Parathyroid adenoma (tissue), 2 donors: Measurements from ENCODE around the gene PRKCA.

Source experiments
- H2AFZ ChIP-seq: fragments of 300-600 bp; sonication (generic); one replicate; pipeline ENCODE4 v1.7.0; 2017; ENCODE audit warnings: antibody characterized with exemption, mild to moderate bottlenecking
- H3K27ac ChIP-seq: fragments of 300-600 bp; sonication (generic); one replicate; pipeline ENCODE4 v1.7.0; 2017
- H3K27me3 ChIP-seq: fragments of 300-600 bp; sonication (generic); one replicate; pipeline ENCODE4 v1.7.0; 2017; ENCODE audit warnings: low read length; ENCODE audit not compliant: control insufficient read depth, insufficient read depth
- H3K36me3 ChIP-seq: fragments of 300-600 bp; sonication (generic); one replicate; pipeline ENCODE4 v1.7.0; 2017; ENCODE audit warnings: low read length; ENCODE audit not compliant: control insufficient read depth, insufficient read depth
- H3K4me1 ChIP-seq: fragments of 300-600 bp; sonication (generic); one replicate; pipeline ENCODE4 v1.7.0; 2017; ENCODE audit warnings: control low read depth
- H3K4me2 ChIP-seq: fragments of 300-600 bp; sonication (generic); one replicate; pipeline ENCODE4 v1.7.0; 2017; ENCODE audit warnings: low read length
- H3K4me3 ChIP-seq: fragments of 300-600 bp; sonication (generic); one replicate; pipeline ENCODE4 v1.7.0; 2017; ENCODE audit warnings: low read depth, low read length
- H3K79me2 ChIP-seq: fragments of 300-600 bp; sonication (generic); one replicate; pipeline ENCODE4 v1.7.0; 2017; ENCODE audit warnings: control low read depth
- H3K9ac ChIP-seq: fragments of 300-600 bp; sonication (generic); one replicate; pipeline ENCODE4 v1.7.0; 2017; ENCODE audit warnings: mild to moderate bottlenecking
- H3K9me3 ChIP-seq: fragments of 300-600 bp; sonication (generic); one replicate; pipeline ENCODE4 v1.7.0; 2017; ENCODE audit warnings: low read length; ENCODE audit not compliant: control insufficient read depth
- CTCF ChIP-seq: fragments of 300-600 bp; sonication (generic); IDR thresholded peaks from one replicate; pipeline ENCODE4 v1.7.0; 2017; ENCODE audit warnings: antibody characterized with exemption, mild to moderate bottlenecking
- donor health status: primary hyperparathyroidism.

Gene PRKCA

GRCh38 chr17:66737524-66737923, 435.1 kb downstream of the PRKCA start:
- no peaks in the 10 kb centered on the region for H3K36me3 ChIP-seq

GRCh38 chr17:66738301-66738700, 435.9 kb downstream of the PRKCA start:
- no peak overlapping the region for H2AFZ ChIP-seq
- H3K79me2 ChIP-seq: no peaks in the 10 kb centered on the region
- H3K9me3 ChIP-seq: no peaks in the 10 kb centered on the region
- H3K9ac ChIP-seq: no peak overlapping the region
- no peaks in the 10 kb centered on the region for H3K36me3 ChIP-seq
- no peak for TF ChIP-seq CTCF
- H3K4me1 ChIP-seq: no peaks in the 10 kb centered on the region
- no peaks in the 10 kb centered on the region for H3K27me3 ChIP-seq
- H3K4me3 ChIP-seq: no peak overlapping the region
- no peak overlapping the region for H3K27ac ChIP-seq
- H3K4me2 ChIP-seq: no peak overlapping the region

More at GRCh38 chr17:66737524-66737923, 435.1 kb downstream of the PRKCA start:
- Histone ChIP-seq H3K4me2 (no peak overlapping the region), H3K9me3 (no peaks in the 10 kb centered on the region), H3K9ac (no peak overlapping the region), H2AFZ (no peak overlapping the region), H3K4me1 (no peaks in the 10 kb centered on the region), H3K79me2 (no peaks in the 10 kb centered on the region), H3K27ac (no peak overlapping the region), H3K27me3 (no peaks in the 10 kb centered on the region), H3K4me3 (no peak overlapping the region)
- TF ChIP-seq CTCF: no peak

DNA sequence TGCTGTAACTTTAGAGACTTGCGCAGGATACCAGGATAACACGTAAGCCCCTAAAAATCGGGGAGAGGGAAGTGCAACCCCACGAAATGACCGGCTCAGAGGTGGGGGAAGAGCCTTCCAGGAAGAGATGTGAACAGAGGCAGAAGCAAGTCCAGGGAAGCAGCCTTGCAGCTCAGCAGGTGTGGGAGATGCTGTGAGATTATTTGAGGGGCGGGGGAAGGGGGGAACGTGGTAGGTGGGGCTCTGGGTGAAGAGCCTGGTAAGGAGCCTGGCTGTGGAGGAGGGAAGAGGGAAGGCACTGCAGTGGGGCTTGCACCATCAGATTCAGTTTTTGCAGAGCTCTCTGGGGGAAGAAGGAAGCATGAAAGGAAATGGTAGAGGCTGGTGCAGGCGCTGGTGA, 437.1 kb downstream of the PRKCA start:
- H3K9me3 ChIP-seq: no peaks in the 10 kb centered on the region

DNA sequence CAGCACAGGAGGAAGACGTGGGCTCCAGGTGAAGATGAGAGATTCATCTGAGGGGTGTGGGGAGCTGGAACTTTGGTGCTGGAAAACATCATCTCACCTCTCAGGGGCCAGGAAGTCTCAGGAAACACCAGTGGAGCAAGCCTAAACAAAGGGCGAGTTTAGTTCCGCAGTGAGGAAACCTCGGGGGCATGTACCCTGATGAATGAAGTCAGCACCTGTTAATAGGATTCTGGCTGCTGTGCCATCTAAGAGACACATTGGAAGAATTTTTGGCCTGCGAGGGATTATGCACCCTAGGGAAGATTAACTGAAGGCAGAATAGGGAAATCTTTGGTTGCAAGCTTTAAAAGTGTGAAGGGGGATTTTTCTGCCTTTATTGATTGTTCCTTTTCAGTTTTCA, 437.8 kb downstream of the PRKCA start:
- Histone ChIP-seq H3K4me2 (no peak overlapping the region), H3K79me2 (no peaks in the 10 kb centered on the region), H3K27ac (no peak overlapping the region), H3K4me1 (no peaks in the 10 kb centered on the region), H3K36me3 (no peaks in the 10 kb centered on the region), H3K9me3 (no peaks in the 10 kb centered on the region), H3K4me3 (no peak overlapping the region), H3K9ac (no peak overlapping the region), H3K27me3 (no peaks in the 10 kb centered on the region), H2AFZ (no peak overlapping the region)
- no peak for TF ChIP-seq CTCF

More for the DNA sequence above, 437.1 kb downstream of the PRKCA start:
- H3K9ac ChIP-seq: no peak overlapping the region
- no peak overlapping the region for H3K27ac ChIP-seq
- H3K4me2 ChIP-seq: no peak overlapping the region
- H3K4me1 ChIP-seq: no peaks in the 10 kb centered on the region
- no peak overlapping the region for H2AFZ ChIP-seq
- TF ChIP-seq CTCF: no peak
- no peaks in the 10 kb centered on the region for H3K36me3 ChIP-seq
- H3K27me3 ChIP-seq: no peaks in the 10 kb centered on the region
- no peaks in the 10 kb centered on the region for H3K79me2 ChIP-seq
- H3K4me3 ChIP-seq: no peak overlapping the region

- H3K36me3 ChIP-seq: no peaks in the 10 kb centered on the region
- no peak overlapping the region for H3K4me2 ChIP-seq
- no peak overlapping the region for H3K9ac ChIP-seq
- no peak overlapping the region for H3K27ac ChIP-seq
- no peaks in the 10 kb centered on the region for H3K79me2 ChIP-seq
- H3K9me3 ChIP-seq: no peaks in the 10 kb centered on the region
- no peaks in the 10 kb centered on the region for H3K4me1 ChIP-seq
- no peak overlapping the region for H2AFZ ChIP-seq
- H3K4me3 ChIP-seq: no peak overlapping the region
- no peak for TF ChIP-seq CTCF
- H3K27me3 ChIP-seq: no peaks in the 10 kb centered on the region
These were observed 441.1 kb downstream of the PRKCA start for GRCh38 chr17:66743511-66743910.
